GM08714 (cell line): Measurements from ENCODE around the gene MNAT1.

Experiments used
- H3K4me3 ChIP-seq: fragments of 200-500 bp; sonication (Bioruptor generic); 2 replicates; pipeline ENCODE4 v1.5.1; 2014; ENCODE audit warnings: mild to moderate bottlenecking, low read length, inconsistent platforms
- ZNF274 ChIP-seq: IDR thresholded peaks from 2 replicates; pipeline ENCODE4 v1.6.1; 2012; ENCODE audit warnings: mild to moderate bottlenecking, low read depth, low read length

MNAT1 gene

DNA sequence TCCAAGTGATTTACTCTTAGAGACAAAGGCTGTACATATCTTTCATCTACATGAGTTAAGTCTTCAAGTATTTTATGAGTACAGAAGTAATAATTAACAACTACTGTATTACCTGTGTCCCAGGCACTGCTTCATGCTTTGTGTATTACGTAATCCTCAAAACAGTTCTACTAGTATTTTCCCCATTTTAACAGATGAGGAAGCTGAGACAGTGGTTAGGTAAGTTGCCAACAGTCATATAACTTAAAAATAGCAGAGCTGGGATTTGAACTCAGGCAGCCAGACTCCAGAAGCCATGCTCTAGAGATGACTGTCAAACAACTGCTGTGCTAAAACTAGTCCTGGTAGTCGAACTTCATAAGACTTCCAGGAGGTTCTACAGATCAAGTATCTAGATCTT is 235.6 kb downstream of the MNAT1 start:
- H3K4me3 ChIP-seq: no peak overlapping the region
- no peak for TF ChIP-seq ZNF274

DNA sequence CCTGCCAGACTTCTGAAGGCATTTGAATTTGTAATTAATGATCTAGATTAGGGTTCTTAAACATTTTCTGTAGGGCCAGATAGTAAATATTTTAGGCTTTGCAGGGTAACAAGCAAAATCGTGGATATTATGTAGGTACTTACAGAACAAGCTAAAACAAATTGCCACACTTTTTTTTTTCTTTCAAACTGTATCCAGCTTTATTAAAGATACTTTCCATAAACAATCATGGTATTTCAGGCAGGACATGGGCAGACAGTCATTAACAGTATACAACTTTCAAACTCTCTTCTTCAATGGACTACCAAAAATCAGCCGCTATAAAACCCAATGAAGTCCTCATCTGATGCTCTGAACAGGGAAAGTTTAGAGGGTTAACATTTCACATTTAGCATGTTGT is 236.7 kb downstream of the MNAT1 start:
- TF ChIP-seq ZNF274: no peak
- no peak overlapping the region for H3K4me3 ChIP-seq

DNA sequence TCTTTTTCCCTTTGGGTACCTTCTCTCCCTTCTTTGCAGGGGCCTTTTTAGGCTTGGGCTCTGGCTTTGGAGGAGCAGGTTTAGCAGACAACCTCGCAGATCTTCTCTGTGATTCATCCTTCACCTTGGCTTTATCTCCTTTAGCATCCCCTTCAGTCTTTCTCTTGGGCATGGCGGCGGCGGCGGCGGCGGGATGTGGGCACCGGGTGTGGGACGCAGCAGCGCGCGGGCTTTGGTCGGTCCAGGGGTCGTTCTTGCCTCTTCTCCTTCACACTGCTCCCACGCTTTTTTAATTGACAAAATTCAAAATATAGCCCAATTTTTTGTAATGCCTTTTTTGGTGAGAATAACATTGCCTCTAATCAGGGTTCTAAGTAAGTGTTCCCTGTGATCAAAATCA is 237.7 kb downstream of the MNAT1 start:
- no peak for TF ChIP-seq ZNF274
- H3K4me3 ChIP-seq: no peak overlapping the region

DNA sequence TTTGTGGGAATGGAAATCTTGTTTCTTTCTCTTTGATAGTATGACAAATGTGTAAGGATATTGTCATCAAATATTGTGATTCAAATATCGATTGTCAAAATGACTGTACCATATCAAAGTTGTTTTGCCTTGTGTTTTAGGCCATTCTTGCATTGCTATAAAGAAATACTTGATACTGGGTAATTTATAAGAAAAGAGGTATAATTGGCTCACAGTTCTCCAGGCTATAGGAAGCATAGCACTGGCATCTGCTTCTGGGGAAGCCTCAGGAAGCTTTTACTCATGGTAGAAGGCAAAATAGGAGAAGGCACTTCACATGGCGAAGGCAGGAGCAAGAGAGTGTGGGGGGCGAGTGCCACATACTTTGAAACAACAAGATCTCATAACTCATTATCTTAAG is 238.5 kb downstream of the MNAT1 start:
- H3K4me3 ChIP-seq: no peak overlapping the region
- no peak for TF ChIP-seq ZNF274

DNA sequence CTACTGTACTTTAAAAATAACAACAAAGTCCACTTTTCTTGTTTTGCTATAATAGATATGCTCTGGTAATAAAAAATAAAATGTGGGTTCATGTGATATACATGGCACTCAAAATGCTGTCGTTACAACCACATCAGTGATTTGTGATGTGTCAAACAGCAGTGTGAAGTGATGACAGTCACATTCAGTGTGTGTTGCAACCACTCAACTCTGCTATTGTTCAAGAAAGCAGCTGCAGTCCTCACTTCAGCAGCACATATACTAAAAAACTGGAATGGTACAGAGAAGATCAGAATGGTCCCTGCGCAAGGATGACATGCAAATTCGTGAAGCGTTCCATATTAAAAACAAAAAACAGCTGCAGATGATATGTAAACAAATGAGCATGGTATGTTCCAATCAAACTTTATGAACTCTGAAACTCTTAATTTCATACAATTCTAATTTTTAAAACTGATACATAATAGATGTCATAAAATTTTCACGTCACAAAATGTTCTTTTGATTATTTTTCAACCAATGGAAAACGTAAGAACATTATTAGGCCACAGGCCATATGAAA is 239.6 kb downstream of the MNAT1 start:
- no peak for TF ChIP-seq ZNF274
- H3K4me3 ChIP-seq: no peak overlapping the region

DNA sequence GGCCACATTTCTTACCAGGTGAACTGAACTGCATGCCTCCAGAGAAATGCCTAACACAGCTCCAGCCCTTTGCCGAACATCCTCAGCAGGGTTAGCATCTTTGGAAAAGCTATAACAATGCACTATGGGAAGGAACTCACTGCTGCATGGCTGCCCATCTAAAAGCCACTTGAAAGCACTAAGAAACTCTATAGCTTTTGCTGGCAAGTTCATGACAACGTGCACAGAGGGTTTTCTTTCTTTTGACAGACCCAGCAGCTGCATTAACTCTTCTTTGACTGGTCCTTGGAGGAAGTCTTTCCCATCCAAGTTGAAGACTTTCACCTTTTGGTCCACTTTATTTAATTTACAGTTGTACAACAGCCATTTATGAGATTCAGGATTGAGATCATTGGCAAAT is 241.0 kb downstream of the MNAT1 start:
- TF ChIP-seq ZNF274: no peak
- H3K4me3 ChIP-seq: no peak overlapping the region

DNA sequence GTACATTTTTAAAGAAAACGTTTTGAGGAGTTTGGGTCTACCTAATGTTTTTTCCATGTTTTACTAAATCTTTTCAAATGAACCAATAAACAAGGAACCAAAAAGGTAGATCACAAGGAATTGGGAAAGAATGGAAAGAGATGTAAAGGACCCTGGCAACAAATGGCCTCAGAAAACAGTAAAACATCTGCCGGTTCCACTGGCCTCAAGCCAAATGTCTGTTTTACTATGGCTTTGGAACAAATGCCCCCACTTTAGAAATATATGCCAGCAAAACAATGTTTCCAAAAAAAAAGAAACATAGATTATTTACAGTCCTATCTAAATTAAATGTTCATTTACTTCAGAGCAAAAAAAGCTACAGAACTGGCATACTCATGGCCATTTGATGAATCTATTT is 243.3 kb downstream of the MNAT1 start:
- TF ChIP-seq ZNF274: no peak

DNA sequence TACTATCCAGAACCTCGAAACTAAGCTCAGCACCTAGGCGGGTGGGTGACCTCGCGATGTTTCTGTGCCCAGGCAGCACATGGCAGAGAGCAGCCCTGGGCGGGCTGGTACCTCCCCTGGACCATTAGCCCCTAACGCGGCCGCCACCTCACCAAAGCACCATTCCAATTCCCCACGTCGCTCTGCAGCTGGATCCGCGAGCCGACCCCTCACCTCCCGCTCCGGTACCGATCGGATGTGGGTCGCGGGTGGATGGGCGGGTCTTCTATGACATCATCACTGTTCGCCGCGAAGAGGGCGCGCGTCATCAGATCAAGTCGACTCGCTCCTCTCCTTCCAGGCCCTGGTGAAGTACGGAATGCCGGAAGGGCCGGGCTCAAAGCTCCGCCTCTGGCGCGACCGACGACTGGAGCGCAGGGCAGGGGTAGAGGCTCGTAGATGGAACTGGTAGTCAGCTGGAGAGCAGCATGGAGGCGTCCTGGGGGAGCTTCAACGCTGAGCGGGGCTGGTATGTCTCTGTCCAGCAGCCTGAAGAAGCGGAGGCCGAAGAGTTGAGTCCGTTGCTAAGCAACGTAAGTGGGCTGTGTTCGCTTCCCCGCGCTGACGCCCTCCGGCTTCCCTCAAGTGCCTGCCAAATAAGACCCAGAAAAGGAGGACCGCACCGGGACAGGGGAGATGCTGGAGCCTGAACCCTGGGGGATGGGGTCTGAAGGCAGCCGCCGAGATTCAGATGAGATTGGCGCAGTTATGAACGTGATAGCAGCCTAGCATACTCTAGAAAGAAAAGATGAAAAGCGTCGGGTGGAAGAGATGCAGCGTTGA is 246.5 kb downstream of the MNAT1 start, which contains the start of the genes SLC38A6 and TRMT5:
Gene SLC38A6 (plus strand): TSS at position 435 of the 822 bp plus-strand sequence. CDS start 33 bp downstream, at position 468.
Gene TRMT5 (minus strand): TSS at position 269 of the 822 bp plus-strand sequence. CDS start 106 bp downstream, at position 163.
- TF ChIP-seq ZNF274: no peak
- peak within 1 kb of the TSS; percentile 80 for H3K4me3 ChIP-seq

More for the DNA sequence above, 243.3 kb downstream of the MNAT1 start:
- H3K4me3 ChIP-seq: no peak overlapping the region

DNA sequence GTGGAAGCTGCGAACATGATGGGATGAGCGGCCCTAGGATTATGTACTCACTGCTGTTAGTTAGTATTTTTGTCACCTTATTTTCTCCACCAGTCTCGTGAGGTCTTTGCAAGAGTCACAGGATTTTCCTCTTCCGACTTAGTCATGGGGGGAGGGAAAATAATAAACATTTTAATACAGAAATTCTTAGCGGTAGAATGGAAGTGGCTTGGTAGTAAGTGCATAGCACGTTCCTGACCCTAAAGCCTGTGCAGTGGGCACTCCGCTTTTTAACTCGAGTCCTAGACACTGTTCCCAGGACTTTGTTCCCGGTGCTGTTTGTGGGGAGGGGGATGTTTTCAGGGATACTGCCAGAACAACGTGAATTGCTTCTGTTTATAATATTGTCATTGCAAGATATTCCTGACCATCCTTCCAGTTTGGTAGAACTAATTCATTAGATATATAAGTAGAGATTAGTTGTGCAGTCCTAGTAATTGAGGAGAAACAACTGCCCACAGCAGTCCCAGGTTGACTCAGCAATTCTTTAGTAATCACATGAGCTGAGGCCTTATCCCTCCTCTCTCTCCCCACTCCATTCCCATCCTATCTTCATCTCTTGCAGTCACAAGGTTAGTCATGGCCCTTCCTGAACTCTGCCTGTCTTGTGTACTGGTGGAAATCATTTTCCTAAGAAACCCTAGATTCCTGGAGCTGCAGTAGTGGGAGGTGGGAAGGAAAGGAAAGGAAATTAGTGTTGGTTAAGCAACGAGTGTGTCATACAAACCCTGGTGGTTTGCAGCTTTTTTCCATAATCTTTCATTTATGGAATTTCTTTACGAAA is 247.3 kb downstream of the MNAT1 start:
- no peak for TF ChIP-seq ZNF274
- H3K4me3 ChIP-seq: peak overlapping the region; percentile 80

DNA sequence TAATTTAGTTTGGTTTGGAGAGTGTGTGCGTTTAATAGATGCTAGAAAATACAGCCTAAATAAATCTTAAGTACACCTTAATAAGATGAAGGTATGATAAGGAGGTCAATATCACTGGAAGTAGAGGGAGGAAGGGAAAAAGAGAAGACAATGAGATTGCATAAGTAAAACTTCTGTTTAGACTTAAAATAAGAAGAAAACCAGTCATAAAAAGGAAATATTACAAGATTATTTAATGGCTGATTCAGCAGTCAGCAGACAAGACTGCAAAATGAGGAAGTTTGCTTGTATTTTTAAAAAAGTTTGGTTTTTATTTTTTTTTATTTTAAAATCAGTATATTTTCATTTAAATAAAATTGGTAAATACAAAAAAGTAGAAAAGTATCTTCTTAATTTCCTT is 249.6 kb downstream of the MNAT1 start:
- no peak overlapping the region for H3K4me3 ChIP-seq
- no peak for TF ChIP-seq ZNF274

DNA sequence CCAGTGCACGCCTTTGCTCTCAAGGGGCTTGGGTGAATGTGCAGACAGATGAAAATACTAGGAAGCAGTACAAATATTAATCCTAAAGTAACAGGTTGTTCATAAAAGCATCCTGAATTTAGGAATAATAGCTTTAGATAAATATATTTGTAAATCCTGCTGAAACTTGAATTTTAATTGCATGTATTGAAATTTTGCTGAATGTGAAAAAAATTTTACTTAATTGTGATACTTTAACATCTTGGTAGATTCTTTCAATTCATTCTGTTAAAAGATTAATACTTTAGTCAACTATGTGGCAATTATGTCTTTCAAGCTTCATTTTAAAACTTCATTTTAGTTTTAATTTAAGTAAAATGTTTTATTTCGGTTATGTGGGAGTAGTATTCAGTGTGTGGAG is 251.9 kb downstream of the MNAT1 start:
- H3K4me3 ChIP-seq: no peak overlapping the region
- TF ChIP-seq ZNF274: no peak

DNA sequence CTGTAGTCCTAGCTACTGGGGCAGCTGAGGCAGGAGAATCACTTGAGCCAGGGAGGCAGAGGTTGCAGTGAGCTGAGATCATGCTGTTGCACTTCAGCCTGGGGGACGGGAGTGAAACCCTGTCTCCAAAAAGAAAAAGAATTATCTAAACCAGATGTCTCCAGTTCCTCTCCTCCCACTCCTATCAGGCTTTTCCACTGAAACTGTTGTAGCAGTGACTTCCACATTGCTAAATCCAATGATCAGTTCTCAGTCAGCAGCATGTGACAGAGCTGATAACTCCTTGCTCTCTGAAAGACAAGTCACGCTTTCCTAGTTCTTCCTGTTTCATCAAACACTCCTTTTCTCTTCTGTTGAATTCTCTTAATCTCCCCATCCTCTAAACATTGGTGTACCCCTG is 255.0 kb downstream of the MNAT1 start:
- no peak for TF ChIP-seq ZNF274
- no peak overlapping the region for H3K4me3 ChIP-seq

DNA sequence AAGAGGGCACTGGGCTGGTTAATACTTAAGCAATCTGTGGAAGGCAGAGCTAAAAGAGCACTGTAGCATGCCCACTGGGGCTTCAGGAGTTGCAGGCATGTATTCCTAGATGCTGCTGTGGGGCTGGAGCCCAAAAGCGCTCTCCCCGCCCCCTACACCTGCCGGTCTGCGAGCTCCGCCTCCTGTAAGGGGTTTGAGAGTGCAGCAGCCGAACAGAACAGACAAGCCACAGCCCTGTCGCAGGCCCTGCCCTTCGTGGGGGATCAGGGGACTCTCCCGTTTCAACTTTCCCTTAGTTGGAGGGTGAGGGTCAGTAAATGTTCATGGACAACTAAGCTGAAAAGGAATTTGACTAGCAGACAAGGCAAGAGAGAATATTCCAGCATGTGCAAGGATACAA is 264.1 kb downstream of the MNAT1 start:
- no peak overlapping the region for H3K4me3 ChIP-seq
- no peak for TF ChIP-seq ZNF274

DNA sequence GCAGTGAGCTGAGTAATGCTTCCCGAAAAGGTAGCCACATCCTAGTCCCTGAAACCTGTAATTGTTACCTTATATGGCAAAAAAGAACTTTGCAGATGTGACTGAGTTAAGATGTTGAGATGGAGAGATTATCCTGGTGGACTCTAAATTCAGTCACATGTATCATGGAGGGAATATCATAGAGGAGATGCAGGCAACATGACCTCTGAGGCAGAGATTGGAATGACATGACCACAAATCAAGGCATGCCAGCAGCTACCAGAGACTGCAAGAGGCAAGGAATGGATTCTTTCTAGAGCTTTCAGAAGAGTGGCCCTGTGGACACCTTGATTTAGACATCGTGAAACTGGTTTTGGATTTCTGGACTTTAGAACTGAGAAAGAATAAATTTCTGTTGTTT is 265.0 kb downstream of the MNAT1 start:
- TF ChIP-seq ZNF274: no peak

More for the DNA sequence above, 265.0 kb downstream of the MNAT1 start:
- H3K4me3 ChIP-seq: no peak overlapping the region
